Ovary (tissue), 9 donors: ENCODE measurements around the gene MAP3K7CL. TPM values are rescaled to one million over a fixed set of nuclear protein-coding genes. Genes with fewer than 3 reads are reported as not detected.
A peak's percentile ranks its signal among the peaks of the same experiment; 100 is the strongest.

Experiments used
- DNase-seq, 5 donors: peaks; one replicate each; pipeline ENCODE4 v3.0.0-alpha.2; 2019 to 2020
- H3K27ac ChIP-seq, 2 donors: fragments of 200-600 bp; one replicate each; pipeline versions ENCODE4 v1.5.1 to v1.8.0; 2019 to 2022
- H3K27me3 ChIP-seq: fragments of 200-600 bp; one replicate; pipeline ENCODE4 v1.8.0; 2022
- H3K36me3 ChIP-seq: fragments of 200-600 bp; sonication (generic); one replicate; pipeline ENCODE4 v1.5.1; 2019
- H3K4me1 ChIP-seq: one replicate; pipeline ENCODE4 v1.8.1; 2013; ENCODE audit warnings: mild to moderate bottlenecking, moderate library complexity; ENCODE audit not compliant: insufficient read depth
- H3K4me3 ChIP-seq: fragments of 200-600 bp; sonication (generic); one replicate; pipeline ENCODE4 v1.5.1; 2017
- H3K9me3 ChIP-seq, 2 donors: fragments of 200-600 bp in 1 of 2; sonication (generic) in 1 of 2; one replicate each; pipeline versions ENCODE4 v1.5.1 to v1.8.1; 2013 to 2019; ENCODE audit warnings: mild to moderate bottlenecking in 1 of 2, moderate library complexity in 1 of 2
- EP300 ChIP-seq: sonication (generic); formaldehyde crosslinking; IDR thresholded peaks from one replicate; pipeline ENCODE4 v1.6.1; 2017; ENCODE audit warnings: antibody characterized with exemption
- POLR2A ChIP-seq: fragments of 450-650 bp; IDR thresholded peaks from one replicate; pipeline ENCODE4 v1.6.1; 2017; ENCODE audit warnings: antibody characterized with exemption, mild to moderate bottlenecking, moderate library complexity
- WGBS, 3 donors: extraction: QIAGEN DNeasy Blood & Tissue Kit in 1 of 3; methylation state at CpG; one replicate each; pipeline versions ENCODE4 v1.1.5 to v1.1.7; 2013 to 2017; 5-methylcytosine and 5-hydroxymethylcytosine counted together
- intact Hi-C, 4 donors: fragments of 100-400 bp; cut with DNase I; formaldehyde crosslinking; loops; one replicate each; pipeline versions ENCODE4 v1.11.0 to v1.15.1; 2022 to 2023
- polyA plus RNA-seq, 2 donors: library from polyadenylated mRNA; stranded (reverse); fragments of 200-250 nt in 1 of 2; fragments of 350-450 nt in 1 of 2; fragmentation: Illumina TruSeq in 1 of 2; extraction: RNeasy Lipid Tissue Mini Kit (QIAGEN cat#74804) in 1 of 2; gene quantifications; one replicate each; pipeline ENCODE4 v1.2.3, GENCODE V29; 2013 to 2014
- total RNA-seq, 7 donors: library from RNA; depleted of rRNA in 2 of 7; stranded (reverse); fragments of >200 nt in 2 of 7; fragmentation: NEBNext Ultra II Directional in 3 of 7; extraction: Animal tissue kit (Norgen Biotek cat#: 25700) in 3 of 7; gene quantifications; one replicate each; pipeline versions ENCODE4 v1.1.0 to v1.2.4, GENCODE V29; 2016 to 2023
- TF ChIP-seq, protein P1 (sequence below), 3 donors: fragments of 450-650 bp in 2 of 3; fragments of 200-600 bp in 1 of 3; IDR thresholded peaks; one replicate each; pipeline versions ENCODE4 v1.5.1 to v1.8.0; 2016 to 2022; ENCODE audit warnings: antibody characterized with exemption in 3 of 3, mild to moderate bottlenecking in 1 of 3
- donor health status: DM: no; HTN: no; CAD: no; lungs with moderate emphysema.
- donor health status: DM: no; HTN: no; CAD: no.
- donor health status: Bipolar disorder and iron deficiency.
- donor health status: DM: yes; HTN: yes; CAD: no.
- donor health status: DM: no; HTN: no; CAD: no.
- donor health status: DM: yes; HTN: yes; CAD: no.

MAP3K7CL gene
- total and polyA plus RNA-seq, 9 donors = 3.0 to 18.6 (median 6.7) TPM

- Histone ChIP-seq H3K9me3 (no peaks in the 10 kb centered on the region), H3K36me3 (no peaks in the 10 kb centered on the region), H3K4me1 (peaks cover 7% of the 10 kb centered on the region), H3K4me3 (no peak overlapping the region), H3K27me3 (no peaks in the 10 kb centered on the region), H3K27ac (no peak overlapping the region)
- 89 to 95% (median 93%) methylated on average over 2 of the region's 2 CpGs for WGBS, 3 donors
- no peak for TF ChIP-seq POLR2A
- TF ChIP-seq, protein P1, sequence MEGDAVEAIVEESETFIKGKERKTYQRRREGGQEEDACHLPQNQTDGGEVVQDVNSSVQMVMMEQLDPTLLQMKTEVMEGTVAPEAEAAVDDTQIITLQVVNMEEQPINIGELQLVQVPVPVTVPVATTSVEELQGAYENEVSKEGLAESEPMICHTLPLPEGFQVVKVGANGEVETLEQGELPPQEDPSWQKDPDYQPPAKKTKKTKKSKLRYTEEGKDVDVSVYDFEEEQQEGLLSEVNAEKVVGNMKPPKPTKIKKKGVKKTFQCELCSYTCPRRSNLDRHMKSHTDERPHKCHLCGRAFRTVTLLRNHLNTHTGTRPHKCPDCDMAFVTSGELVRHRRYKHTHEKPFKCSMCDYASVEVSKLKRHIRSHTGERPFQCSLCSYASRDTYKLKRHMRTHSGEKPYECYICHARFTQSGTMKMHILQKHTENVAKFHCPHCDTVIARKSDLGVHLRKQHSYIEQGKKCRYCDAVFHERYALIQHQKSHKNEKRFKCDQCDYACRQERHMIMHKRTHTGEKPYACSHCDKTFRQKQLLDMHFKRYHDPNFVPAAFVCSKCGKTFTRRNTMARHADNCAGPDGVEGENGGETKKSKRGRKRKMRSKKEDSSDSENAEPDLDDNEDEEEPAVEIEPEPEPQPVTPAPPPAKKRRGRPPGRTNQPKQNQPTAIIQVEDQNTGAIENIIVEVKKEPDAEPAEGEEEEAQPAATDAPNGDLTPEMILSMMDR (IDR thresholded peaks at IDR 0.05) = no peak
- TF ChIP-seq EP300 = no peak
- intact Hi-C loops = no loop called here
- peak in 3 of 5 donors; percentile 21 to 40 (median 36) for DNase-seq
Measured at GRCh38 chr21:29187944-29188343, 57.5 kb downstream of the MAP3K7CL start.

DNA sequence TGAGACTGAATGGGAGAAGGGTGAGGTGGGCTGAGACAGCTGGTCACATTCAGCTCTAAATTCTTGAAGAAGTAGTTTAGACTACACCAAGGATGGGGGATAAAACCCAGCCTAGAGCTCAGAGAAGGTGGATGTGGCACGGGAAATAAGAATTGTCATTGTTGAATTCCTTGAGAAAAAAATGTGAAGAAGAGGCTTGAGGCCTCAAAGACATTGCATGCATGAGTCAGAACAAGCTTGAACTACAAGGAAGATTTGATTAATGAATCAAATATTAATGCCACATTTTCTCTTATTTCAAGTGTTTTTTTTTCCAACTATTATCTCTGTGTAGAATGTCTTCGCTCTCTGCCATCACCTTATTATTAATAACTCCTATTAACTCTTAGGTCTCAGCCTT, 58.9 kb downstream of the MAP3K7CL start:
- intact Hi-C loops = no loop called here
- Histone ChIP-seq H3K36me3 (no peaks in the 10 kb centered on the region), H3K4me1 (peaks cover 5% of the 10 kb centered on the region), H3K27me3 (no peaks in the 10 kb centered on the region), H3K4me3 (no peak overlapping the region), H3K9me3 (no peaks in the 10 kb centered on the region), H3K27ac (no peak overlapping the region)
- no peak for DNase-seq
- no peak for TF ChIP-seq POLR2A
- no peak for TF ChIP-seq EP300
- WGBS, 3 donors = 84 to 93% (median 92%) methylated on average over 2 of the region's 2 CpGs

GRCh38 chr21:29190923-29191331, 60.5 kb downstream of the MAP3K7CL start:
- intact Hi-C loops = no loop called here
- Histone ChIP-seq H3K27ac (no peak overlapping the region), H3K9me3 (no peaks in the 10 kb centered on the region), H3K4me3 (no peak overlapping the region), H3K27me3 (no peaks in the 10 kb centered on the region), H3K4me1 (peaks cover 2% of the 10 kb centered on the region), H3K36me3 (no peaks in the 10 kb centered on the region)
- no peak for DNase-seq
- WGBS, 3 donors = 74 to 85% (median 81%) methylated on average over 2 of the region's 2 CpGs
- no peak for TF ChIP-seq POLR2A
- TF ChIP-seq, protein P1 (IDR thresholded peaks at IDR 0.05) = no peak
- no peak for TF ChIP-seq EP300

- intact Hi-C loops = no loop called here
- H3K4me1 ChIP-seq = peaks cover 5% of the 10 kb centered on the region
- H3K9me3 ChIP-seq = no peaks in the 10 kb centered on the region
- H3K27ac ChIP-seq = no peak overlapping the region
- no peaks in the 10 kb centered on the region for H3K27me3 ChIP-seq
- TF ChIP-seq EP300 (no peak), POLR2A (no peak)
- TF ChIP-seq, protein P1 (IDR thresholded peaks at IDR 0.05) = no peak
- no peak for DNase-seq
- H3K36me3 ChIP-seq = no peaks in the 10 kb centered on the region
- WGBS, 3 donors = 21 to 31% (median 28%) methylated on average over 10 of the region's 10 CpGs
- H3K4me3 ChIP-seq = no peak overlapping the region
Measured at GRCh38 chr21:29193072-29193471, 62.6 kb downstream of the MAP3K7CL start.

DNA sequence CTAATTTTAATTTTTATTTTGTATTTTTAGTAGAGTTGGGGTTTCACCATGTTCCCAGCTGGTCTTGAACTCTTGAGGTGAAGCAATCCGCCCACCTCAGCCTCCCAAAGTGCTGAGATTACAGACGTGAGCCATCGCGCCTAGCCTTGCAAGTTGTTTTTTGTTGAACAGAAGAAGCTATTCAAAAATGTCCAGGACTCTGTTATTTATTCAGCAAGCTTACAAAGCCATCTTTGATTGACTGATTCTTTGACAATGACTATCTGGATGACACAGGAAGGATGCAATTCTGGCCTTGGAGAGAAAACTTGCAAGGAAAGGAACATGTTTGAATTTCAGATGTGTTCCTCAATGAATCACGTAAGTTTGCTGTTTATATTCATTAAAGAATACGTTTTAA, 63.5 kb downstream of the MAP3K7CL start:
- Histone ChIP-seq H3K4me1 (peaks cover 5% of the 10 kb centered on the region), H3K4me3 (no peak overlapping the region), H3K27ac (no peak overlapping the region), H3K9me3 (no peaks in the 10 kb centered on the region), H3K27me3 (no peaks in the 10 kb centered on the region), H3K36me3 (no peaks in the 10 kb centered on the region)
- intact Hi-C loops = no loop called here
- WGBS, 3 donors = 68 to 82% (median 81%) methylated on average over 6 of the region's 6 CpGs
- TF ChIP-seq EP300 (no peak), POLR2A (no peak)
- TF ChIP-seq, protein P1 (IDR thresholded peaks at IDR 0.05) = no peak
- no peak for DNase-seq
